H9 (cell line): Measurements from ENCODE around the gene TMEM44. TPM values are rescaled to one million over a fixed set of nuclear protein-coding genes. Genes with fewer than 3 reads are reported as not detected.

Experiments used
- DNase-seq: peaks from one replicate; pipeline ENCODE4 v3.0.0-alpha.2; 2017
- H2AFZ ChIP-seq: one replicate; pipeline ENCODE4 v1.6.1; 2013; ENCODE audit warnings: mild to moderate bottlenecking, low read length, control low read depth, moderate library complexity
- H2AK5ac ChIP-seq: 2 replicates; pipeline ENCODE4 v1.6.1; 2013; ENCODE audit warnings: low read length, control low read depth, mixed read lengths; ENCODE audit not compliant: insufficient read length
- H2BK120ac ChIP-seq: one replicate; pipeline ENCODE4 v1.6.1; 2013; ENCODE audit warnings: low read depth, mild to moderate bottlenecking, low read length, control low read depth, inconsistent platforms; ENCODE audit not compliant: poor library complexity, severe bottlenecking
- H2BK12ac ChIP-seq: 2 replicates; pipeline ENCODE4 v1.6.1; 2013; ENCODE audit warnings: low read length, control low read depth, mixed read lengths, low read depth; ENCODE audit not compliant: insufficient read length
- H2BK15ac ChIP-seq: 2 replicates; pipeline ENCODE4 v1.6.1; 2013; ENCODE audit warnings: low read depth, low read length, control low read depth
- H2BK20ac ChIP-seq: one replicate; pipeline ENCODE4 v1.6.1; 2013; ENCODE audit warnings: low read depth, mild to moderate bottlenecking, low read length, control low read depth, inconsistent platforms; ENCODE audit not compliant: poor library complexity, severe bottlenecking
- H2BK5ac ChIP-seq: 2 replicates; pipeline ENCODE4 v1.6.1; 2013; ENCODE audit warnings: low read length, control low read depth, mixed read lengths; ENCODE audit not compliant: insufficient read length
- H3K14ac ChIP-seq: 2 replicates; pipeline ENCODE4 v1.6.1; 2013; ENCODE audit warnings: low read length, control low read depth; ENCODE audit not compliant: insufficient read depth
- H3K18ac ChIP-seq: 2 replicates; pipeline ENCODE4 v1.6.1; 2013; ENCODE audit warnings: low read depth, mild to moderate bottlenecking, mixed read lengths, low read length, control low read depth; ENCODE audit not compliant: insufficient read length
- H3K23ac ChIP-seq: 2 replicates; pipeline ENCODE4 v1.6.1; 2013; ENCODE audit warnings: low read length, control low read depth, mixed read lengths, low read depth; ENCODE audit not compliant: insufficient read length
- H3K23me2 ChIP-seq: 2 replicates; pipeline ENCODE4 v1.6.1; 2013; ENCODE audit warnings: low read depth, mild to moderate bottlenecking, mixed read lengths, low read length, control low read depth; ENCODE audit not compliant: insufficient read length, poor library complexity, severe bottlenecking
- H3K27ac ChIP-seq: 2 replicates; pipeline ENCODE4 v1.5.1; 2013; ENCODE audit warnings: low read length, control low read depth, mixed read lengths, low read depth; ENCODE audit not compliant: insufficient read length
- H3K27me3 ChIP-seq: 2 replicates; pipeline ENCODE4 v1.6.1; 2013; ENCODE audit warnings: low read length, control low read depth, inconsistent platforms; ENCODE audit not compliant: insufficient read depth
- H3K4ac ChIP-seq: 2 replicates; pipeline ENCODE4 v1.6.1; 2013; ENCODE audit warnings: low read depth, mild to moderate bottlenecking, control low read depth, inconsistent platforms, low read length, moderate library complexity
- H3K4me1 ChIP-seq: 2 replicates; pipeline ENCODE4 v1.6.1; 2013; ENCODE audit warnings: low read length, control low read depth, inconsistent platforms; ENCODE audit not compliant: insufficient read depth
- H3K4me2 ChIP-seq: 2 replicates; pipeline ENCODE4 v1.6.1; 2013; ENCODE audit warnings: low read length, control low read depth, mixed read lengths; ENCODE audit not compliant: insufficient read length, insufficient read depth
- H3K56ac ChIP-seq: 2 replicates; pipeline ENCODE4 v1.6.1; 2013; ENCODE audit warnings: low read depth, mild to moderate bottlenecking, mixed read lengths, low read length, control low read depth; ENCODE audit not compliant: insufficient read length
- H3K79me1 ChIP-seq: 2 replicates; pipeline ENCODE4 v1.6.1; 2013; ENCODE audit warnings: low read depth, mild to moderate bottlenecking, moderate library complexity, low read length, control low read depth, inconsistent platforms; ENCODE audit not compliant: insufficient read depth, poor library complexity, severe bottlenecking
- H3K79me2 ChIP-seq: 2 replicates; pipeline ENCODE4 v1.6.1; 2013; ENCODE audit warnings: low read length, control low read depth, inconsistent platforms; ENCODE audit not compliant: insufficient read depth
- H3K9ac ChIP-seq: 2 replicates; pipeline ENCODE4 v1.6.1; 2013; ENCODE audit warnings: low read length, control low read depth, mixed read lengths; ENCODE audit not compliant: insufficient read length; ENCODE audit errors: extremely low read depth
- H3K9me3 ChIP-seq: one replicate; pipeline ENCODE4 v1.6.1; 2013; ENCODE audit warnings: low read depth, low read length, inconsistent platforms; ENCODE audit not compliant: control insufficient read depth
- H3T11ph ChIP-seq: one replicate; pipeline ENCODE4 v1.6.1; 2013; ENCODE audit warnings: mild to moderate bottlenecking, low read length, control low read depth, inconsistent platforms
- H4K20me1 ChIP-seq: one replicate; pipeline ENCODE4 v1.6.1; 2013; ENCODE audit not compliant: control insufficient read depth, insufficient read length, insufficient read depth
- H4K5ac ChIP-seq: 2 replicates; pipeline ENCODE4 v1.6.1; 2013; ENCODE audit warnings: low read depth, mild to moderate bottlenecking, mixed read lengths, low read length, control low read depth; ENCODE audit not compliant: insufficient read length
- H4K8ac ChIP-seq: replicated peaks from 2 replicates; pipeline ENCODE4 v1.6.1; 2013; ENCODE audit warnings: low read length, control low read depth, mixed read lengths, low read depth; ENCODE audit not compliant: insufficient read length
- H4K91ac ChIP-seq: 2 replicates; pipeline ENCODE4 v1.6.1; 2013; ENCODE audit warnings: low read depth, mild to moderate bottlenecking, moderate library complexity, mixed read lengths, low read length, control low read depth; ENCODE audit not compliant: insufficient read length
- H3K27ac Mint-ChIP-seq, 3 experiments: 2 replicates in 2 of 3; 3 replicates in 1 of 3; pipeline ENCODE4 v1.8.0; 2020 to 2021; ENCODE audit warnings: mixed read lengths in 3 of 3, mild to moderate bottlenecking in 1 of 3, moderate library complexity in 1 of 3
- H3K27me3 Mint-ChIP-seq: 2 replicates; pipeline ENCODE4 v1.8.0; 2021; ENCODE audit warnings: low read depth, mild to moderate bottlenecking, moderate library complexity, mixed read lengths
- H3K36me3 Mint-ChIP-seq, 3 experiments: 2 replicates in 2 of 3; 3 replicates in 1 of 3; pipeline ENCODE4 v1.8.0; 2020 to 2021; ENCODE audit warnings: low read depth in 3 of 3, mixed read lengths in 3 of 3; ENCODE audit not compliant: insufficient read depth in 1 of 3
- H3K4me1 Mint-ChIP-seq, 2 experiments: 2 replicates each; pipeline ENCODE4 v1.8.0; 2020; ENCODE audit warnings: mixed read lengths in 2 of 2
- H3K4me3 Mint-ChIP-seq, 2 experiments: 2 replicates in 1 of 2; 3 replicates in 1 of 2; pipeline ENCODE4 v1.8.0; 2020 to 2021; ENCODE audit warnings: mild to moderate bottlenecking in 2 of 2, mixed read lengths in 2 of 2, moderate library complexity in 1 of 2
- H3K9me3 Mint-ChIP-seq, 2 experiments: 2 replicates in 1 of 2; 3 replicates in 1 of 2; pipeline ENCODE4 v1.8.0; 2020; ENCODE audit warnings: mild to moderate bottlenecking in 2 of 2, mixed read lengths in 2 of 2, moderate library complexity in 1 of 2
- WGBS: extraction: QIAGEN DNeasy Blood & Tissue Kit; methylation state at CpG from one replicate; pipeline ENCODE4 v1.1.7; 2013; ENCODE audit warnings: missing lambda C conversion rate, low lambda C conversion rate, mixed read lengths; ENCODE audit not compliant: insufficient read length; ENCODE audit errors: extremely low coverage; 5-methylcytosine and 5-hydroxymethylcytosine counted together
- total RNA-seq: library from RNA; stranded (reverse); gene quantifications from 2 replicates; pipeline ENCODE4 v1.2.1, GENCODE V29; 2021
- TF ChIP-seq, protein P1 (sequence below): fragments of 200-600 bp; sonication (generic); conservative IDR thresholded peaks from 3 replicates; pipeline ENCODE4 v1.8.0; 2021; ENCODE audit warnings: antibody characterized with exemption, mild to moderate bottlenecking

Gene TMEM44
- total RNA-seq, 1 experiment from 2014 or later: 19.8 TPM

DNA sequence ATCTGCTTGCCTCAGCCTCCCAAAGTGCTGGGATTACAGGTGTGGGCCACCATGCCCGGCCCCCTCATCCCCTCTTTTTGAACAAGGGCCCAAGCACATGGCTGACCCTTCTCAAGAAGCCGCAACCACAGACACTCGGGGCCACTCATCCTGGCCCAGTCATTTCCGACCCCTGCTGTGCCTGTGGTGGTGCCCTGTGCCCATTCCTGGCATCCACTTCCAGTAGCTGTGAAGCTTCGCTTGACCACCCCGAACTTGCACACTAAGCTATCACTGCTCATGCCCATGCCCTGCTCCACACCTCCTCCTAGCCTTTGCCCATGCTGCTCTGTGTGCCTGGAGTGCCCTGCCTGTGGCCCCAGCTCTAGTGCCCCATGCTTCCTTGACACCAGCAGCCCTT, 8.3 kb downstream of the TMEM44 start:
- H3K9me3 ChIP-seq: peaks cover 4% of the 10 kb centered on the region
- H2BK12ac ChIP-seq: no peak overlapping the region
- Mint-ChIP-seq H3K4me3 (no peak overlapping the region), H3K36me3 (peaks cover 28 to 52% (median 49%) of the 10 kb centered on the region in 3 experiments), H3K4me1 (no peaks in the 10 kb centered on the region), H3K9me3 (peaks cover 2 to 8% of the 10 kb centered on the region in 2 experiments; a peak in 4 of 5 replicates), H3K27me3 (no peaks in the 10 kb centered on the region), H3K27ac (peak overlapping the region in 1 of 3 experiments; percentile 28; a peak in 1 of 7 replicates)
- no peak overlapping the region for H2AK5ac ChIP-seq
- H3K4ac ChIP-seq: no peak overlapping the region
- H3T11ph ChIP-seq: no peak overlapping the region
- H3K14ac ChIP-seq: no peak overlapping the region
- no peaks in the 10 kb centered on the region for H3K23me2 ChIP-seq
- H3K79me2 ChIP-seq: no peaks in the 10 kb centered on the region
- H3K18ac ChIP-seq: no peak overlapping the region
- H4K8ac ChIP-seq: no peak overlapping the region
- no peaks in the 10 kb centered on the region for H3K4me1 ChIP-seq
- no peak overlapping the region for H2BK20ac ChIP-seq
- no peak overlapping the region for H2AFZ ChIP-seq
- no peak overlapping the region for H4K5ac ChIP-seq
- no peaks in the 10 kb centered on the region for H4K20me1 ChIP-seq
- no peak overlapping the region for H3K56ac ChIP-seq
- TF ChIP-seq, protein P1, sequence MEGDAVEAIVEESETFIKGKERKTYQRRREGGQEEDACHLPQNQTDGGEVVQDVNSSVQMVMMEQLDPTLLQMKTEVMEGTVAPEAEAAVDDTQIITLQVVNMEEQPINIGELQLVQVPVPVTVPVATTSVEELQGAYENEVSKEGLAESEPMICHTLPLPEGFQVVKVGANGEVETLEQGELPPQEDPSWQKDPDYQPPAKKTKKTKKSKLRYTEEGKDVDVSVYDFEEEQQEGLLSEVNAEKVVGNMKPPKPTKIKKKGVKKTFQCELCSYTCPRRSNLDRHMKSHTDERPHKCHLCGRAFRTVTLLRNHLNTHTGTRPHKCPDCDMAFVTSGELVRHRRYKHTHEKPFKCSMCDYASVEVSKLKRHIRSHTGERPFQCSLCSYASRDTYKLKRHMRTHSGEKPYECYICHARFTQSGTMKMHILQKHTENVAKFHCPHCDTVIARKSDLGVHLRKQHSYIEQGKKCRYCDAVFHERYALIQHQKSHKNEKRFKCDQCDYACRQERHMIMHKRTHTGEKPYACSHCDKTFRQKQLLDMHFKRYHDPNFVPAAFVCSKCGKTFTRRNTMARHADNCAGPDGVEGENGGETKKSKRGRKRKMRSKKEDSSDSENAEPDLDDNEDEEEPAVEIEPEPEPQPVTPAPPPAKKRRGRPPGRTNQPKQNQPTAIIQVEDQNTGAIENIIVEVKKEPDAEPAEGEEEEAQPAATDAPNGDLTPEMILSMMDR: no peak
- no peak overlapping the region for H3K27ac ChIP-seq
- no peak overlapping the region for H2BK15ac ChIP-seq
- DNase-seq: no peak
- H3K27me3 ChIP-seq: no peaks in the 10 kb centered on the region
- H3K9ac ChIP-seq: no peak overlapping the region
- no peak overlapping the region for H3K4me2 ChIP-seq
- no peak overlapping the region for H2BK5ac ChIP-seq
- no peak overlapping the region for H3K23ac ChIP-seq
- H4K91ac ChIP-seq: no peak overlapping the region
- H2BK120ac ChIP-seq: no peak overlapping the region
- H3K79me1 ChIP-seq: no peaks in the 10 kb centered on the region
- no CpG with 5 or more reads among the region's 6 CpGs for WGBS
